Measurements from ENCODE around the gene GNB2.
"Not testable (repeated sequence)": the region's sequence is repeated elsewhere in the genome, so short reads cannot be mapped to it uniquely, and the experiment has no call there.

Gene GNB2

DNA sequence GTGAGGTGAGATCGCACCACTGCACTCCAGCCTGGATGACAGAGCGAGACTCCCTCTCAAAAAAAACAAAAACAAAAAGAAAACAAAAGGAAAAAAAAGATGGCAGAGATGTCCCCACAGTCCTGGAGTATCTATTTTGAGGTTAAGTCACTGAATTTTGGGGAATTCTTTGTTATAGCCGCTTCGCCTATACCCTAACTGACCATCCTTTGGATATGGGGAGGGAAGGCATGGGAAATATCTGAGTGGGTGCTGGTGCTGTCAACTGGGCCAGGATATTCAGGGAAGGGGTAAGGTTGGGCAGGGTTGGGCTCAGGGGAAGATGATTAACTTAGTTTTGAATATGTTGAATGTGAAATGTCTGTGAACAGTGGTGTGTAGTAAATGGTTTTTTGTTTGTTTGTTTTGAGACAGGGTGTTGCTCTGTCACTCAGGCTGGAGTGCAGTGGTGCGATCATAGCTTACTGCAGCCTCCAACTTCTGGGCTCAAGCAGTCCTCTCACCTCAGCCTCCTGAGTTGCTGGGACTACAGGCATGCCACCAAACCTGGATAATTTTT lies 8.3 kb upstream of the GNB2 start:
- DNase-seq = no peak

DNA sequence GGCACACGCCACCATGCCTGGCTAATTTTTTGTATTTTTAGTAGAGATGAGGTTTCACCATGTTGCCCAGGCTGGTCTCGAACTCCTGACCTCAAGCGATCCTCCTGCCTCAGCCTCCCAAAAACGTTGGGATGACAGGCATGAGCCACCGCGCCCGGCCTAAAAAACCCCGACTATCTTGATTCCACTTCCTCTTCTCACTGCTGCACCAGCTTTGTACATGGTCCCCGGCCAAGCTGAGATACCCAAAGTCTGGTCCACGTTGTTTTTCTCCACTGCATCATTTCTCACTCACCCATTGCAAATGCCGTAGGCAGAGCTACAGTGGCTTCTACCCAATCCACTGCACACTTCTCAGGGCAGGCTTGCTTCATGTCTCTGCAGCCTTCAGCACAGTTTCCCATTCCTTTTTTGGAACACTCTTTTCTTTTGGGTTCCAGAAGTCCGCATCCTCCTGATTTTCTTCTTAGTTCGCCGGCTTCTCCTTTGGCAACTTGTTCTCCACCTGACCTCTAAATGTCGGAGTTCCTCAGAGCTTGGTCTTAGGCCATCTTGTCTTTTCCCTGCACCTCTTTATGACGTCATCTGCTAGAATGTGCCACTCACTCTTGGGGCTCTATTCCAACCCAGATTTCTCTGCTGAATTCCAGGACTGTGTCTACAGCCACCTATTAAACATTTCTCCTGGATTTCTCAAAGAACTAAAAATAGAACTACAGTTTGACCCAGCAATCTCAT lies 6.0 kb upstream of the GNB2 start:
- no peak for DNase-seq

DNA sequence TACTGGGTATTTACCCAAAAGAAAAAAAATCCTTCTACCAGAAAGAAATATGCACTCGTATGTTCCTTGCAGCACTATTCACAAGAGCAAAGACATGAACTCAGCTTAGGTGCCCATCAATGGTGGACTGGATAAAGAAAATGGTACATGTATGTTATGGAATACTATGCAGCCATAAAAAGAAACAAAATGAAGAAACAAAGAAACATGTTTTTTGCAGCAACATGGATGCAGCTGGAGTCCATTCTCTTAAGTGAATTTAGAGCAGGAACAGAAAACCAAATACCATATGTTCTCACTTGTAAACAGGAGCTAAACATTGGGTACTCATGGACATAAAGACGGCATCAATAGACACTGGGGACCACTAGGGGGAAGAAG lies 5.5 kb upstream of the GNB2 start:
- no peak for DNase-seq

GRCh38 chr7:100669106-100669505 lies 4.4 kb upstream of the GNB2 start:
- DNase-seq = not testable (repeated sequence)

DNA sequence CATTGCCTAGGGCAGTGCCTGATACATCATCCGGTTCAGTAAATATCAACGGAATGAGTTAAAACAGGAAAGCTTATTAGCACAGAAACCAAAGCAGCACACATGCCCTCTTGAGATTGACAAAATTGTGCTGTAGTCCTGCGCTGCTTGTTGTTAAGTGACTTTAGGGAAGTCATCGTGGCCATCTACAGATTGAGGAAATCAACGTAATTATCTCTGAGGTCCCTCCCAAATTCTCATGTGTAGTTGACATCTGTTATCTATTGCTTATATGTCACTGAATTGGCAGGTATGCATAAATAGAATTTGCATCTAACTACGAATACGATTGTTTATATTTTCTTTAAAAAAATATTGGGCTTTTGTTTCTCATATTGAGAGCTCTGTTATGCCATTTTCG lies 3.5 kb upstream of the GNB2 start:
- DNase-seq = no peak

- no peak for DNase-seq
Measured at GRCh38 chr7:100671353-100672327, 1.9 kb upstream of the GNB2 start.

- no peak for DNase-seq
Measured at GRCh38 chr7:100673942-100674410, 436 bp downstream of the GNB2 start.

GRCh38 chr7:100674411-100675104 lies 1.0 kb downstream of the GNB2 start:
- DNase-seq = peak; percentile 74

- no peak for DNase-seq
Measured at GRCh38 chr7:100675105-100675451, 1.5 kb downstream of the GNB2 start.

- DNase-seq = peak; percentile 78
Measured at GRCh38 chr7:100675581-100676350, 2.2 kb downstream of the GNB2 start.

DNA sequence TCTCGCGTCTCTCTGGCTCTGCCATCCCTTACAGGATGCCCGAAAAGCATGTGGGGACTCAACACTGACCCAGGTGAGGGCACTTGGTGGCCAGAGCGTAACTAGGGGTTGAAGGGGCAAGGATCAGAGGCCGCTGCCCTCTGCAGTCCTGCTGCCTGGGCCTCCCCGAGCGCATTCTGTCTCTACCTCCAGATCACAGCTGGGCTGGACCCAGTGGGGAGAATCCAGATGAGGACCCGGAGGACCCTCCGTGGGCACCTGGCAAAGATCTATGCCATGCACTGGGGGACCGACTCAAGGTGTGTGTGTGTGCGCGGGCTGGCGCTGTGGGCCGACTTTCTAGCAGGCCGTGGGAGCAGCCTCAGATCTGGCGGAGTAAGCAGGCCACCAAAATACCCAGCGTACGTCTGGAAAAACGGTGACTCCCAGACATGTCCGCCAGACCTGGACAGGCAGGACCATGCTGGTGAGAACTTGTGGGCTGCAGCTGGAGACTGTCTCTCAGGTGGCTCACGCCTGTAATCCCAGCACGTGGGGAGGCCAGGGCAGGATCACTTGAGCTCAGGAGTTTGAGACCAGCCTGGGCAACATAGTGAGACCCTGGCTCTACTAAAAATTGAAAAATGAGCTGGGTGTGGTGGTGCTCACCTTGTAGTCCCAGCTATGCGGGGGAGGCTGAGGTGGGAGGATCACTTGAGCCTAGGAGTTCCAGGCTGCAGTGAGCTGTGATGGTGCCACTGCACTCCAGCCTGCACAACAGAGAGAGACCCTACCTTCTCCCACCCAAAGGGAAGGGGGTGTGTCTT lies 3.2 kb downstream of the GNB2 start:
- no peak for DNase-seq

- DNase-seq = no peak
Measured at GRCh38 chr7:100677308-100678267, 4.0 kb downstream of the GNB2 start.

- no peak for DNase-seq
Measured at GRCh38 chr7:100678291-100678984, 4.9 kb downstream of the GNB2 start.

- no peak for DNase-seq
Measured at GRCh38 chr7:100679129-100679926, 5.8 kb downstream of the GNB2 start.

DNA sequence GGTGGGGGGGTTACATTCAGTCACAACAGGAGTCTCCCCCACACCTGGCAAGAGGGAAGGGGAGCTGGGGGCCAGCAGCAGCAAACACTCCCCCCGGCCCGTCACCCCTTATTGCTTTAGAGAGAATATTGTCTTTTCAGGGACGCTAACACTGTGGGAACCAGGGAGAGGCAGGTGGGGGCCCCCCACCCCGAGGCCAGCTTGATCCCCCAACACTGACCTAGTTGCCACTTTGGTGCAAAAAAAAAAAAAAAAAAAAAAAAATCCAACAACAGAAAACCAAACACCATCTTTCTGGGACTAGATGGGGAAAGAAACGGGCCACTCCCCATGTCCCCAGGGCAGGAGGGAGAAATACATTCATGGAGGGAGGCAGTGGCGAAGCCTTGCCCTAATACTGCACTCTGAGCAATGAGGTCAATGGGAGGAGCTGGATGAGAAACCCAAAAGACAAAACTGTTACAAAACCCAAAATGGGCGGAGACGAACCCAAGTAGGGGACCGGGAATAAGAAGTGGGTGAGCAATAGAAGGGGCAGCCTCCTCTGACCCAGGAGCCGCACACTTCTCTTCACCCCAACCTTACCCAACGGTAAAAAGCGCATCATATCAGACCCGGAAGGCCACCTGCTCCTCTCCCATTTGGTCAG lies 6.5 kb downstream of the GNB2 start:
- no peak for DNase-seq

GRCh38 chr7:100680576-100681271 lies 7.2 kb downstream of the GNB2 start:
- no peak for DNase-seq

- no peak for DNase-seq
Measured at GRCh38 chr7:100681491-100682227, 8.1 kb downstream of the GNB2 start.
